Calu3 (cell line): ENCODE measurements around the gene RBCK1. TPM values are rescaled to one million over a fixed set of nuclear protein-coding genes. Genes with fewer than 3 reads are reported as not detected.
A peak's percentile ranks its signal among the peaks of the same experiment; 100 is the strongest.

Experiments
- BruUV-seq: library from RNA; stranded (reverse); fragments of 400-500 nt; replicated peaks from 2 replicates; lab custom pipeline; 2021; lab: Mats Ljungman, UMichigan
- CTCF ChIA-PET: fragments of 300-600 bp; sonication (Branson Sonifier 250); formaldehyde crosslinking; loops from one replicate; lab custom pipeline; 2022; ENCODE audit warnings: antibody characterized with exemption; lab: Charles Lee
- DNase-seq: peaks from one replicate; pipeline ENCODE4 v3.0.0; 2022
- H3K27ac Mint-ChIP-seq: one replicate; pipeline ENCODE4 v1.8.0; 2022; ENCODE audit warnings: mixed read lengths; ENCODE audit not compliant: unreplicated experiment
- H3K27me3 Mint-ChIP-seq: one replicate; pipeline ENCODE4 v1.8.0; 2022; ENCODE audit warnings: mixed read lengths; ENCODE audit not compliant: unreplicated experiment
- H3K36me3 Mint-ChIP-seq: one replicate; pipeline ENCODE4 v1.8.0; 2022; ENCODE audit warnings: mild to moderate bottlenecking, moderate library complexity, mixed read lengths; ENCODE audit not compliant: insufficient read depth, unreplicated experiment
- H3K4me1 Mint-ChIP-seq: one replicate; pipeline ENCODE4 v1.8.0; 2022; ENCODE audit warnings: mild to moderate bottlenecking, low read depth, mixed read lengths; ENCODE audit not compliant: unreplicated experiment
- H3K4me3 Mint-ChIP-seq: one replicate; pipeline ENCODE4 v1.8.0; 2022; ENCODE audit warnings: mild to moderate bottlenecking, low read depth, moderate library complexity, mixed read lengths; ENCODE audit not compliant: unreplicated experiment
- H3K9me3 Mint-ChIP-seq: one replicate; pipeline ENCODE4 v1.8.0; 2022; ENCODE audit warnings: low read depth, mixed read lengths; ENCODE audit not compliant: unreplicated experiment
- CTCF ChIP-seq: fragments of 200-600 bp; IDR thresholded peaks from one replicate; pipeline ENCODE4 v1.8.0; 2022; ENCODE audit warnings: antibody characterized with exemption; ENCODE audit not compliant: unreplicated experiment
- intact Hi-C: fragments of 100-400 bp; cut with micrococcal nuclease; formaldehyde crosslinking; loops from one replicate; pipeline ENCODE4 v1.10.0; 2022; ENCODE audit not compliant: unreplicated experiment
- total RNA-seq: library from RNA; stranded (reverse); gene quantifications from 2 replicates; pipeline ENCODE4 v1.2.3, GENCODE V29; 2022

The RBCK1 gene
- total RNA-seq, 1 experiment from 2014 or later: 142 TPM

DNA sequence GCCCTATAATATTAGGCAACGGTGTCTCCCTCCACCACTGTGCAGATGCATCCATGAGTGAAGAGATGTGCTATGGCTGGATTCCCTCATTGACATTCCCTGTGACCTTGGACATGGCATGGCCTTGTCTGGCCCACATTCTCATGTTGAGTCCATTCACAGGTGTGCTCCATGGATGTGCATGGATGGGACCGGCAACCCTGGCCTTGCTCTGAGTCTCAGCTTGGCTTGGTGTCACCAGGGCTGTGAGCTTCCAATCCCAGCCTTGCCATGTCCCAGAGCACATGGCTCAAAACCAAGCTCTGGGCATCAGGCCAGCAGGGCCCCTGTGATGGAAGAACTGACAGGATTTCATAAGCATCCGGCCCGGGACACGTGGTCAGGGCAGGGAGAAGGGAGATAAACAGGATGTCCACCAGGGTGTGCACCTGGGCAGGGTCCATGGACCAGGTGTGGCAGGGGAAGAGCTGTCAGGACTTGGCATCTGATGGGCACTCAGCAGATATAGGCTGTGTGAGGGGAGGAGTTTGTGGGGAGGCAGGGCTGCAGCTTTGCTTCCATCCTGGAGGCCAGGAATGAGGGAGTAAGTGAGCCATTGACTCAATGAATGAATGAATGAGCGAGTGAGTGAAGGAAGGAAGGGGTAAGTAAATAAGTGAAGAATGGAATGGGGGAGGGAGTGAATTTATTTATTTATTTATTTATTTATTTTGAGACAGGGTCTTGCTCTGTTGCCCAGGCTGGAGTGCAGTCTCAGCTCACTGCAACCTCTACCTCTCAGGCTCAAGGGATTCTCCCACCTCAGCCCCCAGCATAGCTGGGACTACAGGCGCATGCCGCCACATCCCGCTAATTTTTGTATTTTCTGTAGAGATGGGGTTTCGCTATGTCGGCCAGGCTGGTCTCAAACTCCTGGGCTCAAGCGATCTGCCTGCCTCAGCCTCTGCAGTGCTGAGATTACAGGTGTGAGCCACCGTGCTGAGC lies 45.5 kb upstream of the RBCK1 start:
- Mint-ChIP-seq H3K4me1 (peaks cover 51% of the 10 kb centered on the region), H3K36me3 (peaks cover 29% of the 10 kb centered on the region), H3K4me3 (peak overlapping the region; percentile 12), H3K9me3 (no peaks in the 10 kb centered on the region), H3K27ac (peak overlapping the region; percentile 80), H3K27me3 (no peaks in the 10 kb centered on the region)
- DNase-seq: peak; percentile 95
- TF ChIP-seq CTCF: peak; percentile 45
- intact Hi-C loops: loop anchor here (1.0 to 5.0 kb wide), 2 partner anchors 45 to 69 kb away; partner anchors contain the start of gene RBCK1
- TSS peak; percentile 39 for BruUV-seq
- CTCF ChIA-PET: interaction anchor here (0.6 to 2.5 kb wide), 12 partner anchors 9 to 69 kb away, joined by 3 to 19 read pairs (median 6); partner anchors contain the start of gene TRIB3

- BruUV-seq: no TSS peak
- peak overlapping the region; percentile 97 for H3K27ac Mint-ChIP-seq
- peaks cover 34% of the 10 kb centered on the region for H3K36me3 Mint-ChIP-seq
- intact Hi-C loops: loop anchor here (5.0 kb wide), 1 partner anchor 44 kb away; the partner anchor contains the start of gene RBCK1
- H3K9me3 Mint-ChIP-seq: peaks cover under 1% of the 10 kb centered on the region
- H3K4me3 Mint-ChIP-seq: no peak overlapping the region
- TF ChIP-seq CTCF: no peak
- H3K4me1 Mint-ChIP-seq: peaks cover 61% of the 10 kb centered on the region
- DNase-seq: peak; percentile 40
- H3K27me3 Mint-ChIP-seq: no peaks in the 10 kb centered on the region
- CTCF ChIA-PET: interaction anchor here (1.4 to 2.5 kb wide), 6 partner anchors 9 to 68 kb away, joined by 3 to 15 read pairs (median 7); no protein-coding TSS in a partner anchor
Observed at GRCh38 chr20:363319-364078, 44.6 kb upstream of the RBCK1 start.

- DNase-seq: no peak
- H3K27ac Mint-ChIP-seq: peak overlapping the region; percentile 97
- CTCF ChIA-PET: interaction anchor here (2.4 kb wide), 1 partner anchor 15 kb away, joined by 8 read pairs; the partner anchor contains the start of gene TRIB3
- H3K9me3 Mint-ChIP-seq: peaks cover 4% of the 10 kb centered on the region
- peaks cover 37% of the 10 kb centered on the region for H3K36me3 Mint-ChIP-seq
- BruUV-seq: no TSS peak
- no peaks in the 10 kb centered on the region for H3K27me3 Mint-ChIP-seq
- no peak for TF ChIP-seq CTCF
- intact Hi-C loops: loop anchor here (5.0 kb wide), 1 partner anchor 42 kb away; the partner anchor contains the start of gene RBCK1
- H3K4me3 Mint-ChIP-seq: peak overlapping the region; percentile 43
- peaks cover 77% of the 10 kb centered on the region for H3K4me1 Mint-ChIP-seq
Observed at GRCh38 chr20:364905-365794, 42.9 kb upstream of the RBCK1 start.
